HepG2 (cell line): Measurements from ENCODE around the gene SAPCD1. TPM values are rescaled to one million over a fixed set of nuclear protein-coding genes. Genes with fewer than 3 reads are reported as not detected.

ENCODE experiments used
- AFF4 ChIP-seq: sonication (generic); formaldehyde crosslinking; IDR thresholded peaks from 2 replicates; pipeline ENCODE4 v1.4.0; 2020; ENCODE audit warnings: missing genetic modification reagents
- ARNTL ChIP-seq: sonication (generic); formaldehyde crosslinking; IDR thresholded peaks from 2 replicates; pipeline ENCODE4 v1.4.0; 2020; ENCODE audit warnings: mild to moderate bottlenecking, missing genetic modification reagents
- BRCA1 ChIP-seq: sonication (generic); formaldehyde crosslinking; IDR thresholded peaks from 2 replicates; pipeline ENCODE4 v1.4.0; 2020; ENCODE audit warnings: missing genetic modification reagents
- CBX5 ChIP-seq: sonication (generic); formaldehyde crosslinking; IDR thresholded peaks from 2 replicates; pipeline ENCODE4 v1.4.0; 2020; ENCODE audit warnings: missing genetic modification reagents, borderline replicate concordance
- CCDC6 ChIP-seq: sonication (generic); formaldehyde crosslinking; IDR thresholded peaks from 2 replicates; pipeline ENCODE4 v1.8.1; 2022; ENCODE audit warnings: mild to moderate bottlenecking, missing genetic modification reagents, moderate library complexity
- MAF1 ChIP-seq: sonication (generic); formaldehyde crosslinking; IDR thresholded peaks from 2 replicates; pipeline ENCODE4 v1.5.0; 2020; ENCODE audit warnings: missing genetic modification reagents, borderline replicate concordance
- MLX ChIP-seq: IDR thresholded peaks from 2 replicates; pipeline ENCODE4 v1.6.1; 2016
- MNT ChIP-seq: fragments of 450-650 bp; IDR thresholded peaks from 2 replicates; pipeline ENCODE4 v1.6.1; 2016
- NR2F1 ChIP-seq, 2 experiments: fragments of 450-650 bp in 1 of 2; formaldehyde crosslinking in 1 of 2; IDR thresholded peaks; 2 replicates each; pipeline versions ENCODE4 v1.5.0 to v1.6.1; 2016 to 2020; ENCODE audit warnings: mild to moderate bottlenecking in 1 of 2, missing compliant biosample characterization in 1 of 2, missing genetic modification reagents in 1 of 2, moderate library complexity in 1 of 2
- REXO4 ChIP-seq: sonication (generic); formaldehyde crosslinking; IDR thresholded peaks from 2 replicates; pipeline ENCODE4 v1.8.0; 2022; ENCODE audit warnings: missing genetic modification reagents, mild to moderate bottlenecking, borderline replicate concordance
- SETDB1 ChIP-seq: sonication (generic); formaldehyde crosslinking; IDR thresholded peaks from 2 replicates; pipeline ENCODE4 v1.5.1; 2020; ENCODE audit warnings: missing genetic modification reagents, mild to moderate bottlenecking, borderline replicate concordance
- TCF7 ChIP-seq: sonication (generic); IDR thresholded peaks from 2 replicates; pipeline ENCODE4 v1.6.1; 2016; ENCODE audit warnings: antibody characterized with exemption, low read depth
- TEAD2 ChIP-seq: sonication (generic); formaldehyde crosslinking; IDR thresholded peaks from 2 replicates; pipeline ENCODE4 v1.9.0; 2021; ENCODE audit warnings: missing genetic modification reagents
- XBP1 ChIP-seq: sonication (generic); formaldehyde crosslinking; IDR thresholded peaks from 2 replicates; pipeline ENCODE4 v1.5.0; 2020; ENCODE audit warnings: missing genetic modification reagents
- ZFP36 ChIP-seq: fragments of 150-350 bp; IDR thresholded peaks from 2 replicates; pipeline ENCODE4 v1.6.1; 2018; ENCODE audit warnings: borderline replicate concordance, low read length, low read depth; ENCODE audit not compliant: partially characterized antibody
- ZNF121 ChIP-seq: sonication (generic); formaldehyde crosslinking; IDR thresholded peaks from 2 replicates; pipeline ENCODE4 v1.5.0; 2020; ENCODE audit warnings: mild to moderate bottlenecking, missing genetic modification reagents
- ZNF160 ChIP-seq: sonication (generic); formaldehyde crosslinking; IDR thresholded peaks from 2 replicates; pipeline ENCODE4 v1.8.0; 2022; ENCODE audit warnings: mild to moderate bottlenecking, inconsistent platforms, missing genetic modification reagents
- ZNF75D ChIP-seq: sonication (generic); formaldehyde crosslinking; IDR thresholded peaks from 2 replicates; pipeline ENCODE4 v1.8.1; 2023; ENCODE audit warnings: missing genetic modification reagents, mild to moderate bottlenecking, borderline replicate concordance
- ZNF768 ChIP-seq: sonication (generic); formaldehyde crosslinking; IDR thresholded peaks from 2 replicates; pipeline ENCODE4 v1.4.0; 2020; ENCODE audit warnings: missing genetic modification reagents
- polyA plus RNA-seq, 8 experiments: library from polyadenylated mRNA; depleted of rRNA in 3 of 8; stranded (reverse) in 7 of 8; unstranded in 1 of 8; fragments of >200 nt; fragmentation: Illumina TruSeq in 4 of 8; extraction: Trizol in 4 of 8; gene quantifications; 2 replicates each; pipeline versions ENCODE4 v1.2.1 to v1.2.3, GENCODE V29; 2011 to 2016; ENCODE audit warnings: low read depth in 4 of 8, missing spikeins in 1 of 8, mixed read lengths in 1 of 8; ENCODE audit not compliant: insufficient read depth in 1 of 8
- total RNA-seq, 5 experiments: library from RNA; depleted of rRNA; stranded (reverse); fragments of >200 nt; fragmentation: Illumina TruSeq; extraction: Trizol; gene quantifications; 2 replicates each; pipeline ENCODE4 v1.2.3, GENCODE V29; 2016; ENCODE audit warnings: low read depth in 1 of 5
- TF ChIP-seq, protein P1 (sequence below): fragments of 450-650 bp; IDR thresholded peaks from 2 replicates; pipeline ENCODE4 v1.6.1; 2017; ENCODE audit warnings: mild to moderate bottlenecking

SAPCD1 gene
- total and polyA plus RNA-seq, 2 of the 13 experiments (the other 11 are each of a cell fraction or from before 2014, with no cell fraction given): 2.5 to 3.9 TPM

GRCh38 chr6:31795616-31796298 lies 33.3 kb downstream of the SAPCD1 start, which contains the start of gene VARS1 (continued):
- no peak for TF ChIP-seq ZFP36
- peak; percentile 86; the same call in 1 of the 2 replicates for TF ChIP-seq CBX5 (CRISPR knock-in tag)
- TF ChIP-seq SETDB1: no peak
- TF ChIP-seq ZNF160 (CRISPR knock-in tag): no peak; the same call in 1 of the 2 replicates
- peak in 1 of 2 experiments; percentile 68; a peak in 1 of 4 replicates for TF ChIP-seq NR2F1 (CRISPR knock-in tag; IDR thresholded peaks at IDR 0.05)
- TF ChIP-seq ZNF768 (CRISPR knock-in tag): peak; percentile 68; the same call in 1 of the 2 replicates
- peak; percentile 17; the same call in 1 of the 2 replicates for TF ChIP-seq MLX (CRISPR knock-in tag)
- no peak for TF ChIP-seq REXO4
- TF ChIP-seq ARNTL: peak; percentile 68
- TF ChIP-seq AFF4: no peak
- peak; percentile 79; the same call in 1 of the 2 replicates for TF ChIP-seq MAF1
- TF ChIP-seq XBP1 (CRISPR knock-in tag): 0 out of 2 replicates have a peak, but pooled peaks have one; percentile 34
- 0 out of 2 replicates have a peak, but pooled peaks have one; percentile 22 for TF ChIP-seq ZNF121 (CRISPR knock-in tag)
- no peak for TF ChIP-seq ZNF75D
- TF ChIP-seq, protein P1, sequence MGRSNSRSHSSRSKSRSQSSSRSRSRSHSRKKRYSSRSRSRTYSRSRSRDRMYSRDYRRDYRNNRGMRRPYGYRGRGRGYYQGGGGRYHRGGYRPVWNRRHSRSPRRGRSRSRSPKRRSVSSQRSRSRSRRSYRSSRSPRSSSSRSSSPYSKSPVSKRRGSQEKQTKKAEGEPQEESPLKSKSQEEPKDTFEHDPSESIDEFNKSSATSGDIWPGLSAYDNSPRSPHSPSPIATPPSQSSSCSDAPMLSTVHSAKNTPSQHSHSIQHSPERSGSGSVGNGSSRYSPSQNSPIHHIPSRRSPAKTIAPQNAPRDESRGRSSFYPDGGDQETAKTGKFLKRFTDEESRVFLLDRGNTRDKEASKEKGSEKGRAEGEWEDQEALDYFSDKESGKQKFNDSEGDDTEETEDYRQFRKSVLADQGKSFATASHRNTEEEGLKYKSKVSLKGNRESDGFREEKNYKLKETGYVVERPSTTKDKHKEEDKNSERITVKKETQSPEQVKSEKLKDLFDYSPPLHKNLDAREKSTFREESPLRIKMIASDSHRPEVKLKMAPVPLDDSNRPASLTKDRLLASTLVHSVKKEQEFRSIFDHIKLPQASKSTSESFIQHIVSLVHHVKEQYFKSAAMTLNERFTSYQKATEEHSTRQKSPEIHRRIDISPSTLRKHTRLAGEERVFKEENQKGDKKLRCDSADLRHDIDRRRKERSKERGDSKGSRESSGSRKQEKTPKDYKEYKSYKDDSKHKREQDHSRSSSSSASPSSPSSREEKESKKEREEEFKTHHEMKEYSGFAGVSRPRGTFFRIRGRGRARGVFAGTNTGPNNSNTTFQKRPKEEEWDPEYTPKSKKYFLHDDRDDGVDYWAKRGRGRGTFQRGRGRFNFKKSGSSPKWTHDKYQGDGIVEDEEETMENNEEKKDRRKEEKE: no peak
- TF ChIP-seq TEAD2 (CRISPR knock-in tag): no peak
- no peak for TF ChIP-seq TCF7
- peak; percentile 81 for TF ChIP-seq MNT
- peak; percentile 99 for TF ChIP-seq CCDC6 (CRISPR knock-in tag)
- peak; percentile 89 for TF ChIP-seq BRCA1
